Measurements from ENCODE around the gene BRIP1. TPM values are rescaled to one million over a fixed set of nuclear protein-coding genes. Genes with fewer than 3 reads are reported as not detected.

The BRIP1 gene
- total and polyA plus RNA-seq, 2 donors (not counting 3 experiments of a cell fraction or from before 2014, with no cell fraction given) = 1.8 to 12.1 TPM

DNA sequence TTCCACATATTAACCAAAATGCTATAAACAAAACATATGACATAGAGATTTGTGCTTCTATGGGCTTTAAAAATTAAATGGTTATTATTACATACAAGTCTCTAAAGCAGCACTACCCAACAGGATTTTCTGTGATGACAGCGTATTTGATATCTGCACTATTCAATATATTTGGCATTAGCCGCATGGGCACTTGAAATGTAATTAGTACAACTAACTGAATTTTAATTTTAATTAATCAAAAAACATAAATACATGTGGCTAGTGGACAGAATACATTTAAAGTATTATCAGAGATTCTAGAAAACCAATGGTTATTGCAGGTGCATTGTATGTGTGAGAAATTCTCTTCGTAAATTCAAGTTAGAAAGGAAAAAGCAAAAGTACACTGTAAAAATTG lies 45.9 kb downstream of the BRIP1 start:
- ChIA-PET POLR2A (no interaction called here), CTCF (no interaction called here)
- Histone ChIP-seq H4K20me1 (replicated peaks; ENCODE audit: control insufficient read depth, extremely low read depth, insufficient read depth, low read length) (no peaks in the 10 kb centered on the region), H3K27me3 (ENCODE audit: control insufficient read depth in 2 of 2, insufficient read depth in 2 of 2, low read length in 2 of 2) (no peaks in the 10 kb centered on the region), H3K9me1 (replicated peaks; ENCODE audit: control insufficient read depth, extremely low read depth, insufficient read depth, low read length) (no peaks in the 10 kb centered on the region), H3K27ac (ENCODE audit: insufficient read depth, low read depth, low read length) (no peak overlapping the region), H3K4me3 (replicated peaks in 1 of 3; ENCODE audit: insufficient read depth in 1 of 3, low read depth in 1 of 3, low read length in 3 of 3) (no peak overlapping the region), H3K4me1 (ENCODE audit: control insufficient read depth, extremely low read depth, insufficient read depth, low read length) (no peaks in the 10 kb centered on the region), H3K9me3 (replicated peaks; ENCODE audit: control insufficient read depth, insufficient read depth, low read length) (no peaks in the 10 kb centered on the region), H3K36me3 (ENCODE audit: control insufficient read depth in 2 of 2, extremely low read depth in 1 of 2, insufficient read depth in 2 of 2, low read length in 2 of 2) (peaks cover 0 to 2% of the 10 kb centered on the region in 2 experiments), H2AFZ (ENCODE audit: low read depth, low read length) (no peak overlapping the region), H3K9ac (replicated peaks; ENCODE audit: extremely low read depth, insufficient read depth, low read length) (no peak overlapping the region), H3K4me2 (ENCODE audit: insufficient read depth, low read length) (no peak overlapping the region), H3K79me2 (ENCODE audit: control insufficient read depth, insufficient read depth, low read length) (no peaks in the 10 kb centered on the region)
- no TSS peak for BruUV-seq (replicated peaks)
- TF ChIP-seq, protein P1, sequence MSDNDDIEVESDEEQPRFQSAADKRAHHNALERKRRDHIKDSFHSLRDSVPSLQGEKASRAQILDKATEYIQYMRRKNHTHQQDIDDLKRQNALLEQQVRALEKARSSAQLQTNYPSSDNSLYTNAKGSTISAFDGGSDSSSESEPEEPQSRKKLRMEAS (IDR thresholded peaks at IDR 0.05; ENCODE audit: insufficient read depth, insufficient read length) = no peak
- TF ChIP-seq EZH2 (IDR thresholded peaks at IDR 0.05; ENCODE audit: borderline replicate concordance, low read depth, low read length, severe bottlenecking) (no peak), JUN (IDR thresholded peaks at IDR 0.05; ENCODE audit: borderline replicate concordance, insufficient read depth, insufficient read length, low read depth) (no peak), GATA2 (IDR thresholded peaks at IDR 0.05; ENCODE audit: insufficient read depth, insufficient read length, low read depth, low read length) (no peak), POLR2A (IDR thresholded peaks at IDR 0.05; ENCODE audit: low read depth, low read length) (no peak), POLR2AphosphoS5 (IDR thresholded peaks at IDR 0.05; ENCODE audit: insufficient read depth, low read depth, low read length) (no peak), MYC (IDR thresholded peaks at IDR 0.05; ENCODE audit: low read depth, low read length) (no peak), FOS (IDR thresholded peaks at IDR 0.05; ENCODE audit: borderline replicate concordance, insufficient read depth, low read length) (no peak)
- TF ChIP-seq, protein P2, sequence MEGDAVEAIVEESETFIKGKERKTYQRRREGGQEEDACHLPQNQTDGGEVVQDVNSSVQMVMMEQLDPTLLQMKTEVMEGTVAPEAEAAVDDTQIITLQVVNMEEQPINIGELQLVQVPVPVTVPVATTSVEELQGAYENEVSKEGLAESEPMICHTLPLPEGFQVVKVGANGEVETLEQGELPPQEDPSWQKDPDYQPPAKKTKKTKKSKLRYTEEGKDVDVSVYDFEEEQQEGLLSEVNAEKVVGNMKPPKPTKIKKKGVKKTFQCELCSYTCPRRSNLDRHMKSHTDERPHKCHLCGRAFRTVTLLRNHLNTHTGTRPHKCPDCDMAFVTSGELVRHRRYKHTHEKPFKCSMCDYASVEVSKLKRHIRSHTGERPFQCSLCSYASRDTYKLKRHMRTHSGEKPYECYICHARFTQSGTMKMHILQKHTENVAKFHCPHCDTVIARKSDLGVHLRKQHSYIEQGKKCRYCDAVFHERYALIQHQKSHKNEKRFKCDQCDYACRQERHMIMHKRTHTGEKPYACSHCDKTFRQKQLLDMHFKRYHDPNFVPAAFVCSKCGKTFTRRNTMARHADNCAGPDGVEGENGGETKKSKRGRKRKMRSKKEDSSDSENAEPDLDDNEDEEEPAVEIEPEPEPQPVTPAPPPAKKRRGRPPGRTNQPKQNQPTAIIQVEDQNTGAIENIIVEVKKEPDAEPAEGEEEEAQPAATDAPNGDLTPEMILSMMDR (IDR thresholded peaks at IDR 0.05; ENCODE audit: extremely low read depth in 1 of 2, insufficient read depth in 1 of 2, low read depth in 1 of 2, low read length in 2 of 2) = no peak
- FAIRE-seq (no peak), DNase-seq (ENCODE audit: low read depth, low spot score) (no peak)
- intact Hi-C loops (cut with micrococcal nuclease) (no loop called here), dilution Hi-C loops (cut with MboI; ENCODE audit: extremely low pct_ligation_motif_present, low sequenced_read_pairs) (no loop called here)
